ENCODE results near the gene SEC14L1.

GRCh38 chr17:77209330-77209748 lies 68.6 kb downstream of the SEC14L1 start:
- TF ChIP-seq CTCF (IDR thresholded peaks at IDR 0.05; ENCODE audit: insufficient read depth, low read depth, low read length): no peak
- no peak for TF ChIP-seq EZH2 (IDR thresholded peaks at IDR 0.05; ENCODE audit: insufficient read depth, low read length)
